ENCODE measurements around the gene HNRNPLL. TPM values are rescaled to one million over a fixed set of nuclear protein-coding genes. Genes with fewer than 3 reads are reported as not detected.
"Not testable (repeated sequence)": the region's sequence is repeated elsewhere in the genome, so short reads cannot be mapped to it uniquely, and the experiment has no call there.

Gene HNRNPLL
- total RNA-seq, 4 donors from 2014 or later: 45.2 to 59.7 (median 54.4) TPM

DNA sequence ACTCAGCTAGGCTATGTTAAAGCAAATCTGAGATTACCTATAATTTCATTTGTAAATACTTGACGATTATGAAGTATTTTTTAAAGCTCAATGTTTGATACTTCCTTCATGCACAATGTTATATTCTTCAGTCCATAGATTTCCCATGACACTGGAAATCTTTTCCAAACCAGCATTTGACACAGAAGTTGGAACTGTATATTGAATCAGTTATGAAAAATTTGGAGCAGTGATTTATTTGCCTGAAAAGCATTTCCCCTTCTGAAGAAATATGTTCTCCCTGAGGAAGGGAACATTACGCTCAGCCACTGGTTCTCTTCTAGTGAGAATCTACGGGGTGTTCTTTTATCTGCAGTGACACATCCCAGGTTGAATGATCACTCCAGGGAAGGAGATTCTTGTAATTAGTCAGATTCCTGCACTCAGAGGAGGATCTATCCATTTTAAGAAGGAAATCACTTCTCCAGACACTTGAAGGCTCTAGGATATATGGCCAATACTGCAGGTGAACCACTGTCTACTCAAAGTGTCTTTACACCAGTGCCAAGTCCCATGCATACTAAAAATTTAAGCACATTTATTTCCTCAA lies 64.7 kb downstream of the HNRNPLL start:
- Histone ChIP-seq H3K9me3 (no peaks in the 10 kb centered on the region), H3K36me3 (no peaks in the 10 kb centered on the region), H3K27ac (no peak overlapping the region), H3K4me3 (no peak overlapping the region), H3K27me3 (no peaks in the 10 kb centered on the region), H3K4me1 (peaks cover 5 to 48% (median 25%) of the 10 kb centered on the region in 4 donors)
- TF ChIP-seq CTCF (IDR thresholded peaks at IDR 0.05) (no peak), EP300 (IDR thresholded peaks at IDR 0.05; ENCODE audit: low read depth) (no peak), POLR2A (IDR thresholded peaks at IDR 0.05) (no peak), POLR2AphosphoS5 (IDR thresholded peaks at IDR 0.05) (no peak)
- no peak for DNase-seq
- 78 to 79% methylated on average over 2 to 3 of the region's 3 CpGs for WGBS, 2 donors (ENCODE audit: low coverage in 1 of 2)
- in situ Hi-C loops (cut with MboI; ENCODE audit: low pct_ligation_motif_present in 1 of 4, low pct_unique_long_range_greater_than_20kb in 1 of 4, low sequenced_read_pairs in 3 of 4) (no loop called here), intact Hi-C loops (cut with DNase I; ENCODE audit: low total_unique reads) (loop anchor here (5.0 to 10.0 kb wide), 3 partner anchors 71 to 223 kb away; no protein-coding TSS in a partner anchor)

DNA sequence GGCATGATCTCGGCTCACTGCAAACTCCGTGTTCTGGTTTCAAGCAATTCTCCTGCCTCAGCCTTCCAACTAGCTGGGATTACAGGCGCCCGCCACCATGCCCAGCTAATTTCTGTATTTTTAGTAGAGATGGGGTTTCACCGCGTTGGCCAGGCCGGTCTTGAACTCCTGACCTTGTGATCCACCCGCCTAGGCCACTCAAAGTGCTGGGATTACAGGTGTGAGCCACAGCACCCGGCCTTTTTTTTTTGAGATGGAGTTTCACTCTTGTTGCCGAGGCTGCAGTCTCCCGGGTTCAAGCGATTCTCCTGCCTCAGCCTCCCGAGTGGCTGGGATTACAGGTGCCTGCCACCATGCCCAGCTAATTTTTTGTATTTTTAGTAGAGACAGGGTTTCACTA lies 65.4 kb downstream of the HNRNPLL start:
- DNase-seq; H3K4me3 ChIP-seq; in situ Hi-C loops (cut with MboI; ENCODE audit: low pct_ligation_motif_present in 1 of 4, low pct_unique_long_range_greater_than_20kb in 1 of 4, low sequenced_read_pairs in 3 of 4); H3K9me3 ChIP-seq; H3K36me3 ChIP-seq; H3K27ac ChIP-seq; H3K27me3 ChIP-seq: not testable (repeated sequence)
- intact Hi-C loops (cut with DNase I; ENCODE audit: low total_unique reads): loop anchor here (5.0 to 10.0 kb wide), 3 partner anchors 70 to 222 kb away; no protein-coding TSS in a partner anchor
- peaks cover 5 to 41% (median 25%) of the 10 kb centered on the region in 4 donors for H3K4me1 ChIP-seq
- WGBS, 2 donors (ENCODE audit: low coverage in 1 of 2): 91 to 93% methylated on average over 5 to 13 of the region's 13 CpGs

- Histone ChIP-seq H3K27ac (peak overlapping the region; percentile 58 to 80 (median 68)), H3K27me3 (no peaks in the 10 kb centered on the region), H3K4me1 (peaks cover 5 to 27% (median 20%) of the 10 kb centered on the region in 4 donors), H3K9me3 (no peaks in the 10 kb centered on the region), H3K4me3 (peak overlapping the region; percentile 34 to 60 (median 48)), H3K36me3 (no peaks in the 10 kb centered on the region)
- DNase-seq: peak; percentile 86
- WGBS, 2 donors (ENCODE audit: low coverage in 1 of 2): 3 to 9% methylated on average over 4 to 53 of the region's 53 CpGs
- TF ChIP-seq POLR2AphosphoS5 (IDR thresholded peaks at IDR 0.05): peak in 1 of 3 donors; percentile 17
- no peak for TF ChIP-seq POLR2A (IDR thresholded peaks at IDR 0.05)
- TF ChIP-seq CTCF (IDR thresholded peaks at IDR 0.05): peak; percentile 85 to 97 (median 93)
- TF ChIP-seq EP300 (IDR thresholded peaks at IDR 0.05; ENCODE audit: low read depth): no peak
- intact Hi-C loops (cut with DNase I; ENCODE audit: low total_unique reads): loop anchor here (5.0 to 10.0 kb wide), 3 partner anchors 69 to 221 kb away; no protein-coding TSS in a partner anchor
- in situ Hi-C loops (cut with MboI; ENCODE audit: low pct_ligation_motif_present in 1 of 4, low pct_unique_long_range_greater_than_20kb in 1 of 4, low sequenced_read_pairs in 3 of 4): no loop called here
These were observed 66.8 kb downstream of the HNRNPLL start for GRCh38 chr2:38535744-38536506.

GRCh38 chr2:38535404-38535743 lies 67.4 kb downstream of the HNRNPLL start:
- in situ Hi-C loops (cut with MboI; ENCODE audit: low pct_ligation_motif_present in 1 of 4, low pct_unique_long_range_greater_than_20kb in 1 of 4, low sequenced_read_pairs in 3 of 4): no loop called here
- WGBS, 2 donors (ENCODE audit: low coverage in 1 of 2): 64% methylated on average over 11 of the region's 11 CpGs; no CpG with 5 or more reads in 1 of the 2 donors

More at GRCh38 chr2:38535404-38535743, 67.4 kb downstream of the HNRNPLL start:
- DNase-seq: no peak
- TF ChIP-seq EP300 (IDR thresholded peaks at IDR 0.05; ENCODE audit: low read depth) (no peak), POLR2AphosphoS5 (IDR thresholded peaks at IDR 0.05) (no peak), CTCF (IDR thresholded peaks at IDR 0.05) (no peak), POLR2A (IDR thresholded peaks at IDR 0.05) (no peak)
- Histone ChIP-seq H3K9me3 (no peaks in the 10 kb centered on the region), H3K36me3 (no peaks in the 10 kb centered on the region), H3K27me3 (no peaks in the 10 kb centered on the region), H3K27ac (peak overlapping the region; percentile 58 to 80 (median 68)), H3K4me3 (peak overlapping the region in 3 of 4 donors; percentile 0 to 60 (median 55)), H3K4me1 (peaks cover 5 to 22% (median 14%) of the 10 kb centered on the region in 4 donors)
- intact Hi-C loops (cut with DNase I; ENCODE audit: low total_unique reads): loop anchor here (5.0 to 10.0 kb wide), 3 partner anchors 68 to 221 kb away; no protein-coding TSS in a partner anchor

All from transverse colon (tissue), 4 donors.